ENCODE results near the gene RAMAC. TPM values are rescaled to one million over a fixed set of nuclear protein-coding genes. Genes with fewer than 3 reads are reported as not detected.

RAMAC gene
- polyA plus RNA-seq, 2 of the 4 experiments (the other 2 are of a cell fraction): 38.9 to 68.1 TPM

- DNase-seq (ENCODE audit: low read depth in 1 of 2, low spot score in 1 of 2) (no peak), ATAC-seq (no peak), FAIRE-seq (no peak)
- H3K27ac ChIP-seq: no peak overlapping the region
- TF ChIP-seq ZFP36 (IDR thresholded peaks at IDR 0.05; ENCODE audit: borderline replicate concordance, partially characterized antibody): no peak
- TF ChIP-seq BCL3 (IDR thresholded peaks at IDR 0.05): no peak
- TF ChIP-seq TP53 (CRISPR knock-in tag; IDR thresholded peaks at IDR 0.05): no peak
- TF ChIP-seq MAZ (IDR thresholded peaks at IDR 0.05; ENCODE audit: borderline replicate concordance, low read depth, low read length): no peak
- TF ChIP-seq HOXB13 (CRISPR knock-in tag; IDR thresholded peaks at IDR 0.05; ENCODE audit: low read depth): no peak
- TF ChIP-seq TFCP2L1 (CRISPR knock-in tag; IDR thresholded peaks at IDR 0.05): no peak
- TF ChIP-seq ELK1 (IDR thresholded peaks at IDR 0.05; ENCODE audit: low read depth, low read length): no peak
- ChIA-PET POLR2A (interaction anchor here (1.0 to 1.6 kb wide), 2 partner anchors 10 to 453 kb away, joined by 3 to 5 read pairs; partner anchors contain the start of gene RPS17), CTCF (interaction anchor here (0.6 to 1.2 kb wide), 5 partner anchors 9 to 453 kb away, joined by 3 to 4 read pairs (median 3); partner anchors contain the start of gene RPS17)
- H3K4me1 ChIP-seq: no peaks in the 10 kb centered on the region
- no peak overlapping the region for H3K4me3 ChIP-seq
- H3K9me3 ChIP-seq: no peaks in the 10 kb centered on the region
- H3K4me2 ChIP-seq: no peak overlapping the region
- WGBS (ENCODE audit: missing lambda C conversion rate): 69% methylated on average over 4 of the region's 4 CpGs
Observed at GRCh38 chr15:82993144-82993543, 7.1 kb downstream of the RAMAC start.

- Histone ChIP-seq H3K4me1 (peaks cover 2% of the 10 kb centered on the region; the same call in 1 of the 3 replicates), H3K4me2 (no peak overlapping the region), H3K4me3 (no peak overlapping the region), H3K27ac (no peak overlapping the region), H3K9me3 (no peaks in the 10 kb centered on the region)
- POLR2A ChIA-PET: no interaction called here
- FAIRE-seq: no peak
- CTCF ChIA-PET: interaction anchor here (0.6 to 2.3 kb wide), 5 partner anchors 10 to 518 kb away, joined by 4 to 11 read pairs (median 8); partner anchors contain the start of gene C15orf40
- no peak for TF ChIP-seq HDAC2 (IDR thresholded peaks at IDR 0.05)
- TF ChIP-seq JUN (IDR thresholded peaks at IDR 0.05): no peak
- TF ChIP-seq KDM1A (IDR thresholded peaks at IDR 0.05; ENCODE audit: low read depth): no peak
- TF ChIP-seq FOXS1 (CRISPR knock-in tag; IDR thresholded peaks at IDR 0.05): no peak
- no peak for TF ChIP-seq POLR2AphosphoS2 (conservative IDR thresholded peaks at IDR 0.05; ENCODE audit: low read length)
- no peak for TF ChIP-seq FOSL2 (IDR thresholded peaks at IDR 0.05)
- TF ChIP-seq FOSL2 (CRISPR knock-in tag; IDR thresholded peaks at IDR 0.05): no peak
- TF ChIP-seq EHF (CRISPR knock-in tag; IDR thresholded peaks at IDR 0.05): no peak
- TF ChIP-seq SMC3 (IDR thresholded peaks at IDR 0.05): no peak
- TF ChIP-seq CHD2 (IDR thresholded peaks at IDR 0.05; ENCODE audit: low read length, partially characterized antibody): no peak
- no peak for TF ChIP-seq ZNF302 (CRISPR knock-in tag; IDR thresholded peaks at IDR 0.05)
- TF ChIP-seq ZC3H11A (IDR thresholded peaks at IDR 0.05): no peak
- no peak for TF ChIP-seq ELK1 (IDR thresholded peaks at IDR 0.05; ENCODE audit: low read depth, low read length)
- no peak for TF ChIP-seq GATA3 (IDR thresholded peaks at IDR 0.05; ENCODE audit: borderline replicate concordance)
- TF ChIP-seq, protein P1, sequence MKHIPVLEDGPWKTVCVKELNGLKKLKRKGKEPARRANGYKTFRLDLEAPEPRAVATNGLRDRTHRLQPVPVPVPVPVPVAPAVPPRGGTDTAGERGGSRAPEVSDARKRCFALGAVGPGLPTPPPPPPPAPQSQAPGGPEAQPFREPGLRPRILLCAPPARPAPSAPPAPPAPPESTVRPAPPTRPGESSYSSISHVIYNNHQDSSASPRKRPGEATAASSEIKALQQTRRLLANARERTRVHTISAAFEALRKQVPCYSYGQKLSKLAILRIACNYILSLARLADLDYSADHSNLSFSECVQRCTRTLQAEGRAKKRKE (CRISPR knock-in tag; IDR thresholded peaks at IDR 0.05; ENCODE audit: low read depth): no peak
- TF ChIP-seq, protein P2, sequence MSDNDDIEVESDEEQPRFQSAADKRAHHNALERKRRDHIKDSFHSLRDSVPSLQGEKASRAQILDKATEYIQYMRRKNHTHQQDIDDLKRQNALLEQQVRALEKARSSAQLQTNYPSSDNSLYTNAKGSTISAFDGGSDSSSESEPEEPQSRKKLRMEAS (IDR thresholded peaks at IDR 0.05): no peak
- WGBS (ENCODE audit: missing lambda C conversion rate): 92% methylated on average over 2 of the region's 2 CpGs
- peak; percentile 9 to 23; a peak in 1 of 6 replicates for ATAC-seq
- DNase-seq (ENCODE audit: low read depth in 1 of 2, low spot score in 1 of 2): no peak
Observed at GRCh38 chr15:82995076-82995475, 9.1 kb downstream of the RAMAC start.

Data from A549 (cell line).